SH-SY5Y (cell line): ENCODE data around the gene NUDC.

Source experiments
- GATA2 ChIP-seq: IDR thresholded peaks from 2 replicates; pipeline ENCODE4 v1.6.1; 2011; ENCODE audit warnings: mild to moderate bottlenecking, low read depth, low read length
- GATA3 ChIP-seq: IDR thresholded peaks from 2 replicates; pipeline ENCODE4 v1.6.1; 2011; ENCODE audit warnings: low read depth, mild to moderate bottlenecking, low read length, moderate library complexity

NUDC gene

GRCh38 chr1:26957306-26957705 lies 35.8 kb downstream of the NUDC start:
- TF ChIP-seq GATA3 (no peak), GATA2 (no peak)

- TF ChIP-seq GATA3 (no peak), GATA2 (no peak)
Observed at GRCh38 chr1:26959270-26959669, 37.7 kb downstream of the NUDC start.

- TF ChIP-seq GATA2 (no peak), GATA3 (no peak)
Observed at GRCh38 chr1:26959722-26960624, 38.4 kb downstream of the NUDC start, which contains the start of gene KDF1. Gene KDF1 (minus strand): TSS chr1:26960468. CDS start chr1:26952380, 8,088 bp downstream.

GRCh38 chr1:26960625-26960966 lies 39.1 kb downstream of the NUDC start:
- TF ChIP-seq GATA3 (no peak), GATA2 (no peak)

- TF ChIP-seq GATA2 (no peak), GATA3 (no peak)
Observed at GRCh38 chr1:26961826-26962225, 40.3 kb downstream of the NUDC start.

GRCh38 chr1:26965213-26965612 lies 43.7 kb downstream of the NUDC start:
- TF ChIP-seq GATA3, result no peak
- TF ChIP-seq GATA2, result no peak

GRCh38 chr1:26965628-26966027 lies 44.1 kb downstream of the NUDC start:
- TF ChIP-seq GATA2, result no peak
- no peak for TF ChIP-seq GATA3

GRCh38 chr1:26970810-26971209 lies 49.3 kb downstream of the NUDC start:
- TF ChIP-seq GATA2 (no peak), GATA3 (no peak)

GRCh38 chr1:26971590-26971989 lies 50.0 kb downstream of the NUDC start:
- TF ChIP-seq GATA3, result no peak
- TF ChIP-seq GATA2, result no peak

GRCh38 chr1:26972390-26972789 lies 50.8 kb downstream of the NUDC start:
- TF ChIP-seq GATA3 (no peak), GATA2 (no peak)

- TF ChIP-seq GATA2, result no peak
- no peak for TF ChIP-seq GATA3
Observed at GRCh38 chr1:26972821-26973220, 51.3 kb downstream of the NUDC start.

- TF ChIP-seq GATA2 (no peak), GATA3 (no peak)
Observed at GRCh38 chr1:26976621-26977510, 55.3 kb downstream of the NUDC start.

- TF ChIP-seq GATA2 (no peak), GATA3 (no peak)
Observed at GRCh38 chr1:26978901-26979300, 57.4 kb downstream of the NUDC start.

- TF ChIP-seq GATA2 (no peak), GATA3 (no peak)
Observed at GRCh38 chr1:26981146-26981846, 59.8 kb downstream of the NUDC start.
